Effector memory CD8-positive, alpha-beta T cell (primary cell): Measurements from ENCODE around the gene N4BP2.
"Not testable (repeated sequence)": the region's sequence is repeated elsewhere in the genome, so short reads cannot be mapped to it uniquely, and the experiment has no call there.

Source experiments
- ATAC-seq: fragments of 150-1000 bp; cut with Tn5 transposase; replicated peaks from 2 replicates; pipeline ENCODE4 v1.10.0; 2021; ENCODE audit warnings: mild to moderate bottlenecking, moderate library complexity
- DNase-seq, 3 experiments: peaks; one replicate each; pipeline ENCODE4 v3.0.0; 2021
- H3K27ac Mint-ChIP-seq, 2 donors: one replicate each; pipeline ENCODE4 v1.8.0; 2022; ENCODE audit warnings: mild to moderate bottlenecking in 2 of 2, mixed read lengths in 2 of 2, moderate library complexity in 2 of 2
- H3K27me3 Mint-ChIP-seq, 2 donors: one replicate each; pipeline ENCODE4 v1.8.0; 2022; ENCODE audit warnings: mixed read lengths in 2 of 2
- H3K36me3 Mint-ChIP-seq: one replicate; pipeline ENCODE4 v1.8.0; 2022; ENCODE audit warnings: mild to moderate bottlenecking, moderate library complexity, mixed read lengths; ENCODE audit not compliant: insufficient read depth
- H3K4me1 Mint-ChIP-seq, 2 donors: one replicate each; pipeline ENCODE4 v1.8.0; 2022; ENCODE audit warnings: low read depth in 2 of 2, mixed read lengths in 2 of 2
- H3K4me3 Mint-ChIP-seq, 2 donors: one replicate each; pipeline ENCODE4 v1.8.0; 2022; ENCODE audit warnings: mild to moderate bottlenecking in 2 of 2, mixed read lengths in 2 of 2, moderate library complexity in 2 of 2
- H3K9me3 Mint-ChIP-seq, 2 donors: one replicate each; pipeline ENCODE4 v1.8.0; 2022; ENCODE audit warnings: mixed read lengths in 2 of 2

Gene N4BP2

GRCh38 chr4:40112027-40112792 is 55.6 kb downstream of the N4BP2 start:
- Mint-ChIP-seq H3K27me3 (no peaks in the 10 kb centered on the region), H3K36me3 (peaks cover 28% of the 10 kb centered on the region), H3K27ac (peak overlapping the region in 1 of 2 donors; percentile 49), H3K4me1 (no peaks in the 10 kb centered on the region), H3K9me3 (no peaks in the 10 kb centered on the region), H3K4me3 (no peak overlapping the region)
- DNase-seq: no peak
- no peak for ATAC-seq

GRCh38 chr4:40114206-40114605 is 57.6 kb downstream of the N4BP2 start:
- Mint-ChIP-seq H3K27ac (no peak overlapping the region), H3K36me3 (peaks cover 24% of the 10 kb centered on the region), H3K27me3 (no peaks in the 10 kb centered on the region), H3K9me3 (no peaks in the 10 kb centered on the region), H3K4me3 (no peak overlapping the region), H3K4me1 (no peaks in the 10 kb centered on the region)
- DNase-seq (no peak), ATAC-seq (no peak)

GRCh38 chr4:40118861-40119260 is 62.2 kb downstream of the N4BP2 start:
- Mint-ChIP-seq H3K9me3 (no peaks in the 10 kb centered on the region), H3K4me3 (no peak overlapping the region), H3K27me3 (no peaks in the 10 kb centered on the region), H3K4me1 (no peaks in the 10 kb centered on the region), H3K36me3 (peaks cover 17% of the 10 kb centered on the region), H3K27ac (no peak overlapping the region)
- DNase-seq (no peak), ATAC-seq (no peak)

- Mint-ChIP-seq H3K27me3 (no peaks in the 10 kb centered on the region), H3K4me1 (no peaks in the 10 kb centered on the region), H3K36me3 (peaks cover 17% of the 10 kb centered on the region), H3K9me3 (no peaks in the 10 kb centered on the region), H3K27ac (no peak overlapping the region), H3K4me3 (no peak overlapping the region)
- DNase-seq (no peak), ATAC-seq (no peak)
These were observed 62.7 kb downstream of the N4BP2 start for GRCh38 chr4:40119344-40119743.

- H3K27ac Mint-ChIP-seq: peak overlapping the region in 1 of 2 donors; percentile 8
- H3K4me3 Mint-ChIP-seq: no peak overlapping the region
- DNase-seq: no peak
- peak; percentile 37 for ATAC-seq
- H3K36me3 Mint-ChIP-seq: peaks cover 17% of the 10 kb centered on the region
- peaks cover 2 to 3% of the 10 kb centered on the region in 2 donors for H3K4me1 Mint-ChIP-seq
- no peaks in the 10 kb centered on the region for H3K27me3 Mint-ChIP-seq
- H3K9me3 Mint-ChIP-seq: no peaks in the 10 kb centered on the region
These were observed 64.9 kb downstream of the N4BP2 start for GRCh38 chr4:40121515-40121914.

GRCh38 chr4:40122941-40123340 is 66.3 kb downstream of the N4BP2 start:
- peaks cover 2 to 3% of the 10 kb centered on the region in 2 donors for H3K4me1 Mint-ChIP-seq
- H3K27ac Mint-ChIP-seq: peak overlapping the region in 1 of 2 donors; percentile 56
- DNase-seq (no peak), ATAC-seq (no peak)
- H3K9me3 Mint-ChIP-seq: no peaks in the 10 kb centered on the region
- peaks cover 20% of the 10 kb centered on the region for H3K36me3 Mint-ChIP-seq
- H3K4me3 Mint-ChIP-seq: no peak overlapping the region
- no peaks in the 10 kb centered on the region for H3K27me3 Mint-ChIP-seq

GRCh38 chr4:40124690-40125089 is 68.0 kb downstream of the N4BP2 start:
- H3K27ac Mint-ChIP-seq: peak overlapping the region in 1 of 2 donors; percentile 63
- H3K27me3 Mint-ChIP-seq: no peaks in the 10 kb centered on the region
- no peaks in the 10 kb centered on the region for H3K9me3 Mint-ChIP-seq
- DNase-seq: no peak
- ATAC-seq: peak; percentile 76
- H3K4me1 Mint-ChIP-seq: peaks cover 2 to 3% of the 10 kb centered on the region in 2 donors
- H3K36me3 Mint-ChIP-seq: peaks cover 14% of the 10 kb centered on the region
- H3K4me3 Mint-ChIP-seq: no peak overlapping the region

- ATAC-seq: no peak
- no peaks in the 10 kb centered on the region for H3K9me3 Mint-ChIP-seq
- H3K27ac Mint-ChIP-seq: no peak overlapping the region
- no peak overlapping the region for H3K4me3 Mint-ChIP-seq
- DNase-seq: no peak
- peaks cover 12% of the 10 kb centered on the region for H3K36me3 Mint-ChIP-seq
- no peaks in the 10 kb centered on the region for H3K4me1 Mint-ChIP-seq
- no peaks in the 10 kb centered on the region for H3K27me3 Mint-ChIP-seq
These were observed 73.9 kb downstream of the N4BP2 start for GRCh38 chr4:40130401-40131036.

- peaks cover 10% of the 10 kb centered on the region for H3K36me3 Mint-ChIP-seq
- no peaks in the 10 kb centered on the region for H3K27me3 Mint-ChIP-seq
- no peak overlapping the region for H3K4me3 Mint-ChIP-seq
- ATAC-seq: no peak
- peaks cover 0 to 3% of the 10 kb centered on the region in 2 donors for H3K4me1 Mint-ChIP-seq
- H3K27ac Mint-ChIP-seq: no peak overlapping the region
- no peaks in the 10 kb centered on the region for H3K9me3 Mint-ChIP-seq
- DNase-seq: no peak
These were observed 76.2 kb downstream of the N4BP2 start for GRCh38 chr4:40132816-40133215.

- peaks cover 0 to 3% of the 10 kb centered on the region in 2 donors for H3K4me1 Mint-ChIP-seq
- H3K27me3 Mint-ChIP-seq: no peaks in the 10 kb centered on the region
- H3K9me3 Mint-ChIP-seq: no peaks in the 10 kb centered on the region
- H3K36me3 Mint-ChIP-seq: peaks cover 8% of the 10 kb centered on the region
- no peak overlapping the region for H3K4me3 Mint-ChIP-seq
- H3K27ac Mint-ChIP-seq: no peak overlapping the region
- DNase-seq: no peak
- no peak for ATAC-seq
These were observed 77.7 kb downstream of the N4BP2 start for GRCh38 chr4:40134206-40134917.

GRCh38 chr4:40136202-40136601 is 79.6 kb downstream of the N4BP2 start:
- not testable (repeated sequence) for H3K9me3 Mint-ChIP-seq

GRCh38 chr4:40140196-40140595 is 83.5 kb downstream of the N4BP2 start:
- Mint-ChIP-seq H3K36me3 (peaks cover 8% of the 10 kb centered on the region), H3K9me3 (no peaks in the 10 kb centered on the region)

More at GRCh38 chr4:40136202-40136601, 79.6 kb downstream of the N4BP2 start:
- not testable (repeated sequence) for ATAC-seq, H3K27me3 Mint-ChIP-seq, H3K4me1 Mint-ChIP-seq, H3K36me3 Mint-ChIP-seq, H3K4me3 Mint-ChIP-seq, H3K27ac Mint-ChIP-seq, DNase-seq

GRCh38 chr4:40140597-40140996 is 83.9 kb downstream of the N4BP2 start:
- H3K36me3 Mint-ChIP-seq, H3K4me1 Mint-ChIP-seq, H3K27ac Mint-ChIP-seq, H3K27me3 Mint-ChIP-seq, DNase-seq, ATAC-seq, H3K4me3 Mint-ChIP-seq, H3K9me3 Mint-ChIP-seq: not testable (repeated sequence)

More at GRCh38 chr4:40140196-40140595, 83.5 kb downstream of the N4BP2 start:
- no peak overlapping the region for H3K4me3 Mint-ChIP-seq
- no peak overlapping the region for H3K27ac Mint-ChIP-seq
- DNase-seq (no peak), ATAC-seq (no peak)
- H3K4me1 Mint-ChIP-seq: peaks cover 0 to 3% of the 10 kb centered on the region in 2 donors
- no peaks in the 10 kb centered on the region for H3K27me3 Mint-ChIP-seq
